ENCODE results near the gene HOMER2.
"Not testable (repeated sequence)": the region's sequence is repeated elsewhere in the genome, so short reads cannot be mapped to it uniquely, and the experiment has no call there.

Gene HOMER2

GRCh38 chr15:82952158-82953081 lies at the start of gene HOMER2:
HOMER2 (minus strand) TSS chr15:82952720; CDS start chr15:82952535, 185 bp downstream.
- DNase-seq, result peak; percentile 19

DNA sequence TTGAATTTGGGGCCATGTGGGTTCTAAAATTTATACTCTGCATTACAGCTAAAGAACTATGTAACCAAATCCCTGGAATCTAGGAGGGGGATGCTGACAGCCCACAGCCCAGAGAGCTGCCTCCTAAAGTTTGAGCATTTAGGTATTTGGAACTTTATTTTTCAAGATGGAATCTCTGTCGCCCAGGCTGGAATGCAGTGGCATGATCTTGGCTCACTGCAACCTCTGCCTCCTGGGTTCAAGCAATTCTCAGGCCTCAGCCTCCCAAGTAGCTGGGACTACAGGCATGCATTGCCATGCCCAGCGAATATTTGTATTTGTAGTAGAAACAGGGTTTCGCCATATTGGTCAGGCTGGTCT lies 48.1 kb upstream of the HOMER2 start:
- not testable (repeated sequence) for DNase-seq

- peak; percentile 63 for DNase-seq
Measured at GRCh38 chr15:82999905-83000671, 47.6 kb upstream of the HOMER2 start.

DNA sequence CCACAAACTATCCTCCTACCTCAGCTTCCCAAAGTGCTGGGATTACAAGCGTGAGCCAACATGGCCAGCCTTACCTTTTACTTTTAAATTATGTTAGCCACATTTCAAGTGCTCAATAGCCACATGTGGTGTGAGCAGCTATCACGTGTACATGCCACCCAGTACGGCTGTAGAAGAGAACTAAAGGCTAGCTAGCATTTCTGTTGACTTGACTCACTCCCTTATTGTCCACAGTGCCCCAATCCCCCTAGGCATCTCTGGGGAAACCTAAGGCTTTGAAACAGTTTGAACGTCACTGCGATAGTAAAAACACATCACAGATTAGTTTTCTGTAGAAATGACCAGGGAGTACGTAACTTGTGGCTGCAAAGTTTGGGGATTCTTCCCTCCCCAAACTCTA lies 46.9 kb upstream of the HOMER2 start:
- DNase-seq, result peak; percentile 23

- no peak for DNase-seq
Measured at GRCh38 chr15:82995938-82996337, 43.4 kb upstream of the HOMER2 start.

- no peak for DNase-seq
Measured at GRCh38 chr15:82995076-82995475, 42.6 kb upstream of the HOMER2 start.

GRCh38 chr15:82993144-82993543 lies 40.6 kb upstream of the HOMER2 start:
- no peak for DNase-seq

DNA sequence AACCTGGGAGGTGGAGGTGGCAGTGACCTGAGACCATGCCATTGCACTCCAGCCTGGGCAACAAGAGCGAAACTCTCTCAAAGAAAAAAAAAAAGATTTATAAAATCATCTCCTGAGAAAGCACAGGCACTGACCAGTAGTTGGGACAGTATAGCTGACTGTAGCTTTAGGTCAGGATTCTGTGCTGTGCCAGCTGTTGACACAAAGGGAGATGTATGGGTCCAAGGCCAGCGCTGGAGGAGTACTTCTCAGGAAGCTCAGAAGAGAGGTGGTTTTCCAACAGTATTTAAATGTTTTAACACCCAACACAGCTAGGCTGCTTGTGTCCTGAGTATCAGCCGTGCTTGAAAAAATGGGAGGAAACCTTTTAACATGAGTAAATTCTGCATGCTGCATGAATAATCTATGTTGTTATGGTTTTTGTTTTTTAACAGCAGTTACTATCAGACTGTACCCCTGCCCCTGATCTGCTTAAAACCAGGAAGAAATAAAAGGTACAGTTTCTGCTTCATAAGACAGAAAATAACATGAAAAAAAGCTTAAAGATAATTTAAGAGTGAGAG lies 40.0 kb upstream of the HOMER2 start:
- DNase-seq, result no peak

DNA sequence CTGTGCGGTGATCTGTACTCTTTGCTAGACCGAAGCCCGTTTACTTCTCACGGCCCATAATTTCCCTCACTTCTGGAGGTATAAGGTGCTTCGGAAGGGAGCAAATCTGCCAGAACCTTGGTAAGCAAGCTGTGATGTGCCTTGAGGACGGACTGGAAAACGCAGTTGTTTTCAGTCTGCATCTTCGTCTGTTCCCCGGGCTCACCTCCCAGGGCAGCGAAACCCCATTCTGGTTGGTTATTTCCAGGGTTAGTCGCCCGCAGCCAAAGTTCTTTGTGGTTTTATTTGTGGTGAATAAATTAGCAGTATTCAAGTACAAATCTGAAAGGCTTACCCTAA lies 33.9 kb upstream of the HOMER2 start:
- DNase-seq, result no peak

DNA sequence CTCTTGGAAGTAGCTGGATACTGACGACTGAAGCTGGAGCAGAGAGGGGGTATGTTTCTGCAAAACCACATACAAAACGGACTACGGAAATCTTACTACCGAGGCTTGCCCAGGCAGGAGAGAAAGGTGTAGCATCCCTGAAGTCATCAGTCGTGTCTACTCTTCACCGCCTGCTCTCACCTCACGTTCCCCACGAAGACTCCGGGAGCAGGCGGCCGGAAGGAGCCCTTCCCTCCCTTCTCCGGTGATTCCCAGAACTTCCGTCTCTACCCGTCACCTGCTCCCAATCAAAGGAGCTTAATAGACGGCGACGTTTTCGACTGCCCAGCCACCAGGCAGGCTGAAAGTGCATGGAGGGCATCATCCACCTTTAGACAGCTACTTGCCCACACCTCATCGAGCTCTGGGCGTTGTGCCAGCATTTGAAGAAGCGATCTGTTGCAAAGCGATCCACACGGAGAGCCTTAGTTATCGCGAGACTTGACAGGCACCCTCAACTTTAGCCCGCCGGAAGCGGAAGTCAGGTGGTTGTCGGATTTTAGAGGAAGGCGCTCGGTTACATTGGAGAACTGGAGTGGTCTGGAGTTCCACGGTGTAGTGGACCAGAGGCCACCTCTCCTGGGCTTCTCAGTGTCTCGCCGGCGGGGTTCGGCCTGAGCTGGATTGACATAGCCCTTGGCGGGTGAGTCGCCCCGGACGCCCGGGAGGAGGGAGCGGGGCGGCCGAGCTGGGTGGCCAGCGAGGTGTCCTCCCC lies 33.3 kb upstream of the HOMER2 start, which contains the start of gene RAMAC:
Gene RAMAC, plus strand, starts transcription at position 523 of the 754 bp plus-strand sequence. CDS start 2,809 bp downstream, outside the sequence.
- peak; percentile 93 for DNase-seq

- no peak for DNase-seq
Measured at GRCh38 chr15:82980981-82981380, 28.5 kb upstream of the HOMER2 start.

DNA sequence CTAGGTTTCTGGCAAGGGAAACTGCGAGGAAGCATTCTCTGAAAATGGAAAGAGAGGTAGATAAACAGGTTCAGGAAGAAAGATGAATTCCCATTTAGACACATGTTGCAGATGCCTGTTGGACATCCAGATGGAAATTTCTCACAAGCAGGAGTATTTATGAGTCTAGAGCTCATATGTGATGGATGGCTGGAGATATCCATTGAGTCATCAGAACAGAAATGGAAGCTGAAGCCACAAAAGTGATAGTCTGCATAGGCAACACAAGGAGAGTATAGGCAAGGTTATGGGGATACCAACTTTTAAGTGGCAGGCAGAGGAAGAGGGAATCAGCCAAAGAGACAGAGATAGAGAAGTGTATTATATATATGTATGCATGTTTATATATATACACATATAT lies 27.2 kb upstream of the HOMER2 start:
- DNase-seq, result no peak

- no peak for DNase-seq
Measured at GRCh38 chr15:82978438-82978837, 25.9 kb upstream of the HOMER2 start.

DNA sequence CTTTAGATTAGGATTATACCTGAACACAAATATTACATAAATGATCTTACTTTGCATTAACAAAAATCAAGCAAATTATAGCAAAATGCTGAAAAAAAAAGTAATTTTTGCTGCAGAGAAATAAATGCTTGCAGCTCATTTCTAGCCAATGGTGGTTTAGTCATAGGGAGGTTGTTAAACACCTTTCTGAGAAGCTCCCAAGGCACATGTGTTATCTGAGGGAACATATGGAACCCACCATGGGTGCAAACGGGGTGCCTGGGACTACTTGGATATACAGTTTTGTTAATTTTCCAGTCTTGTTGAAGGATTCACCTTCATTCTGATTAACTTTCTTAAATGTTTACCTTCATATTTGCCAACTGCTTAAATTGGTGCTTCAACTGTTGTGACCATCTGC lies 24.6 kb upstream of the HOMER2 start:
- no peak for DNase-seq

- no peak for DNase-seq
Measured at GRCh38 chr15:82972990-82973389, 20.5 kb upstream of the HOMER2 start.

DNA sequence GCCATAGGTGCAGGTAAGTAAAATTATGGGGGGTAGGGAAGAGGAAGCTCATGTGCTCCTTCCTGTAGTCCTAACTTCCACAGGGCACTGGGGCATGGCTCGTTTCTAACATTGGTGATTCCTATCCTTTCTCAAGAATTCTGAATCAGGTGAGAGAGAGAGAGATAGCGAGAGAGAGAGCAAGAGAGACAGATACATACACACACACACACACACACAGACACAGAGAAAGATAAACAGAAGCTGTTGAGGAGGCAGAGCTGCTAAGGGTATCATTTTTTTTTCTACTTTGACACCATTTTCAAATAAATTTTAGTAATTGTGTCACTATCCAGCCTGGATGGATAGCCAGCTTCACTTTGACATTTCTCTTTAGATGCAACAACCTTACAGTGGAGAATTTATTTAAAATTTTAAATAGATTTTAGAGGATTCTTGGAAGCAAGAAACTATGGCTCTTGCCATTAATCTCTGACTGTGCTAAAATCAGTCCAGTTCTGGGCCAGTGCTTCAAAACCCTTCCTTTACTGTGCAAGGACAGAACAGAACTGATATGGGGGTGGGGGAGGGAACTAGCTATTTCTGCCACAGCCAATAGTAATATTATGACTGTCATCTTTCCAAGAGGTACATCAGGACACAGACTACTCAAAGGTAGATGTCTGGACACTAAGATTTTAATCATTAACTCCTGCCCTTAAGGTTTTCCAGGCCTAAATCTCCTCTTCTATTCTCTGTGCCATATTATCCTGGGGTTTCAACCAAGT lies 18.9 kb upstream of the HOMER2 start:
- no peak for DNase-seq

- DNase-seq, result no peak
Measured at GRCh38 chr15:82970696-82971095, 18.2 kb upstream of the HOMER2 start.

DNA sequence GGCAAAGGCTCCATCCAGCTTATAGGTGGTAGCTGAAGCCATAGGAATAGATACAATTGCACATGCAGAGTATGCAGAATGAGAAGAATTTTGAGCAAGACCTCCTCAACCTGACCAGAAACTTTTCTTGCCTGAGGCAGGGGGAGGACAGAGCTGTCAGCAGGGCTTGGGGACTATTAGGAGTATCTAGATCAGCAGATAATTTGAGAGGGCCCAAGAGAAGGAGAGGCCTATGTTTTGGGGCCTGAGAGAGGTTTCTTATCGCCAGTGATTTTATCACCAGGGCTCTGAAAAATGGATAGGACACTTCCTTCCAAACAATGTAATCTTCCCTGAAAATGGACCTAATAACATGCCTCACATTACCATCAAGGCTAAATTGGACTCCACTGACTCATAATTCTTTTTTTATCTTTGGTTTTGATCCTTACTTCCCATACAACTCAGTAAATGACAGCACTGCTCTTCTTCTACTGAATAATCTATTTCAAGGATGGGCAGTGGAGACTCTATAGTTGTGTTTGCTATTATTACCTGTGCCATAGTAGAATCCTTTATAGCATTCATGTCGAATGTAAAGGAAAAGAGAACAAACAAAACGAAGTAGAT lies 17.7 kb upstream of the HOMER2 start:
- no peak for DNase-seq

GRCh38 chr15:82969353-82969752 lies 16.8 kb upstream of the HOMER2 start:
- DNase-seq, result no peak

DNA sequence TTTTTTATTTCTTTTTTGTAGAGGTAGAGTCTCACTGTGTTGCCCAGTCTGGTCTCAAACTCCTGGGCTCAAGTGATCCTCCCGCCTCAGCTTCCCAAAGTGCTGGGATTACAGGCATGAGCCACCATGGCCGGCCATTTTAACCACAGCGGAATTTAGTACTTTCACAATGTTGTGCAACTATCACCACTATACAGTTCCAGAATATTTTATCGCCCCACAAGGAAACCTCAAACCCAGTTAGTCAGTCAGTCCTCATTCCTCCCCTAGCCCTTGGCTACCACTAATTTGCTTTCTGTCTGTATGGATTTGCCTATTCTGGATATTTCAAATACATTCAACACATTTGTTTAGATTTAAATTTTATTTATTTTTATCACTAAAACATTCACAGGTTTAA lies 15.5 kb upstream of the HOMER2 start:
- DNase-seq, result peak; percentile 42

- no peak for DNase-seq
Measured at GRCh38 chr15:82966671-82967071, 14.2 kb upstream of the HOMER2 start.

GRCh38 chr15:82964890-82965289 lies 12.4 kb upstream of the HOMER2 start:
- DNase-seq, result no peak
